GM19239 (cell line): ENCODE data around the gene IRX4.

Experiments used
- DNase-seq: peaks from one replicate; pipeline ENCODE4 v3.0.0; 2011; ENCODE audit warnings: low spot score; ENCODE audit not compliant: insufficient read length
- FAIRE-seq: peaks from 2 replicates; lab custom pipeline; 2011; peaks lifted over from hg19 to GRCh38; lab: Jason Lieb, UNC

Gene IRX4

DNA sequence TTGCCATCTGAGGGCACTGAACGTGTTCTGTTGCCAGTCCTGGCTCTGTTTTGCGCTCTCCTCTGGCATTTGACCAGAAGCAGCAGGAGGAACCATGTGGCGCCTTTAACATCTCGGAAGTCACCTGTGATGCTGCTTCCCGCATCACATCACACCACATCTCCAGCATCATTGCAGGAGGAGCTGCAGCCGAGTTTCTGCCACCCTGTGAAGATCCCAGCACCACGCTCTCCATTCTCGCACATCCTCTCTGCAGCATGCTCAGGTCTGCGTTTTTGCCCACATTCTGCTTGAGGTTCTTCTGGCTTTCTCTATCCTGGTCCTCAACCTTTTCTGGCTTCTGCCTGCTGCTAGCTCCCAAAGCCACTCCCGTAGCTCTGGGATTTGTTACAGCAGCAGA, 11.0 kb upstream of the IRX4 start:
- no peak for DNase-seq
- FAIRE-seq, result no peak

DNA sequence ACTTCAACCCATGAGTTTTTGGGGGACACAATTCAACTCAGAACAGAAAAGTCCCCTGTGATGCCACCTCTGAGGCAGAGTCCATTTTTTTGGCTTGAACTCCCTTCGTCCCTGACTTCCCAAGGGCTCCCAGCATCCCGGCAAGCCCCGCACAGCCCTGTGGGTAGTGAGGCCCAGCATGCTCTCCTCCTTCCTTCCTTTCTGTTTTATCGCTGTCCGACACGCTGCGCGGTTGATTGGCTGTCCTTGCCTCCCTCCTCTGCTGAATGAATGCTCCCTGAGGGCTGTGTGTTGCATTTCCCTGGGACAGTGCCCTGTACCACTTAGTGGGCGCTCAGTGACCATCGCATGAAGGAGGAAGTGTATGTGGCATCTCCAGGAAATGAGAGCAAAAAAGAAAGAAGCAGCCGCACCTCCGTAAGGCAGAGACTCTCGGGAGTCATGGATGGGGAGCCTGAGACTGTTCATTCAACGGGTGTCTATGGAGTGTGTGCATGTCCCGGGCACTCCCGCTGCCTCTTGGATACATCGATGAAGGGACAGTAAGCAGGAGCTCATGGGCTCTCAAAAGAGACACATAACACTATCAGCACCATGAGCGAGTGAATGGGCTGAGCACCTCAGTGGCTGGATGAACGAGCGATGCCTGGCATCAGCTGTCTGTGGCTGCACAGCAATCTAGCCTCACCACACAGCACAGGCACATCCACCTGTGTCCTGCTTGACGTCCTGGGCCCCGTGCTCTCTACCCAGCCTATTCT, 10.1 kb upstream of the IRX4 start:
- FAIRE-seq (no peak), DNase-seq (no peak)

DNA sequence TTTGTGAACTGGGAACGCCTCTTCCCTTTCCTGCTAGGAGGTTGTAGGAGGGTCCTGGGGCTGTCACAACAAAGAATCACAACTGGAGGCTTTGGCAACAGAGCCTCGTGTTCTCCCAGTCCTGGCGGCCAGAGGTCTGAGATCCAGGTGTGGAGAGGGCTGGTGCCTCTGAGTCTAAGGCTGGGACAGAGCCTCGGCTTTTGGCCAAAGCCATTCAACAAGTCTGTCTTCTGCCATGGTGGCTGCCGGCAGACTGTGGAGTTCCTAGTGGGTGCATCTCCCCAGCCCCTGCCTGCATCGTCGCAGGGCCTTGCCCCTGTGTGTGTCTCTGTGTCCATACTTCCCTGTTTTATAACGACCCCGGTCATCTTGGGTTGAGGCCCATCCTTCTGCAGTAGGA, 9.5 kb upstream of the IRX4 start:
- no peak for FAIRE-seq
- DNase-seq, result no peak

DNA sequence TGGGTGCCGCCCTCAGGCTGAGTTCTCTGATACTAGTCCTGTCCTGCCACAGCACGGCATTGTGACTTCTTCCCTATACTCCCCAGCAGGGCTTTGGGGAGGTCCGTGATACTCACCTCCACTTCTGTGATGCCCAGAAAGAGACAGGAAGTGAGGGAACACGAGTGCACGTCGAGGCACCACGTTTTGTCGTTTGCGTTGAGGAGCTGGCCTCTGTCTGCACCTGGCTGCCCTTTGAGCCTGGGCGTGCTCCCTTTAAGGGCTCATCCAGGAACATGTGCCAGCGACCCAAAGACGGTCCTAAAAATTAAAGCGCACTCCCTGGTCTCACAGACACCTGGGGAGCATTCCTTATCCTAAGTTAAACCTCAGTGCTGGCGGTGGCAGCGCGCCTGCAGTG, 8.7 kb upstream of the IRX4 start:
- DNase-seq (no peak), FAIRE-seq (no peak)

DNA sequence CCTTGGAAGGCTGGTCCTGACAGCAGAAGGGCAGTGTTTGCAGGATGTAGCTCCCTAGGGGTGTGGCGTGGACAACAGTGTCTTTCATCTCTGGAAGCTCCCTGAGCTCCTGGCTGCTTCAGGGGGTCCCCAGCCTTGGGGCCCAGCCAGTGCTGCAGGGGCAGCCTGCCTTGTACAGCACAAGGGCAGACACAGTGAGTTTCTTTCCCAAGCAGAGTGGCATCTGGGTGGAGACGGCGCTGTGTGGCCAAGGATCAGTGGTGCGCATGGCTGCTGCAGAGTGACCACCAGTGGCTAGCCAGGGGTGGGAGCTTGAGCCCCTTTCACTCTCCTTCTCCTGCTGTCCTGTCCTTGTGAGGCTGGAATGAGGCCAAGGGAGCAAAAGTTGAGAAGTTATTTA, 7.6 kb upstream of the IRX4 start:
- FAIRE-seq (no peak), DNase-seq (no peak)

DNA sequence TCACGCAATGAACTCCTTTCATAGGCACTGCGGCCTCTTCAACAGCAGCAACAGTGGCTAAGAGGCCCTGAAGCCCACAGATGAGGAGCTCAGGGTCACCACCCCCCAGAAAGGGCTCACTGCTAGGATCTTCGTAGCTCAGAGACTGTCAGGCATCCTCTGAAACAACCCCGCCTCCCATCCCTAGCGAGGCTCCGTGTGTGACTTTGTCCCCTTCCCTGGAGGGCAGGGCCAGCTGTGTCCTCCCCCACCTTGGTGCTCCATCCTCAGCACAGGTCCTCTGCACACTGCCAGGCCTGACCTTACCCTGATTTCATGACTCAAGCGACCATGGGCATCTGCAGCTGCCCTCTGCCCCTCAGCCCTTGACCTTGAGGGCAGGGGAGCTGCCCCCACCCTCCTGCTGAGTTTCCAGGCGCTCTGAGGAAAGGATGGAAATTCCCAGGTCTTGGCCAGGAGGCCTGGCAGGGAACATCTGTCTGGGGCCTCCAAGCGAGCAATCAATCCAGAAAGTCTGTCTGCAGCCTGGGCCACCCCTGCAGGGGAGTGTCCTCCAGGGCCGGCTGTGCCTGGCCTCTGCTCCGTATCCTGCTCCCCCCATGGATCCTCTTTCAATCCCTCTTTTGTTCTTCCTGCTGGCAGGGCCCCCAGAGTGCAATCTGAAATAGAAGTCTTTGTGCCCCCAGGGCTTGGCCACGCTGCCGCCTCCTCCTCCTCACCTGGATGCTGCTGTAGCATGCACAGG, 6.8 kb upstream of the IRX4 start:
- DNase-seq, result no peak
- no peak for FAIRE-seq

DNA sequence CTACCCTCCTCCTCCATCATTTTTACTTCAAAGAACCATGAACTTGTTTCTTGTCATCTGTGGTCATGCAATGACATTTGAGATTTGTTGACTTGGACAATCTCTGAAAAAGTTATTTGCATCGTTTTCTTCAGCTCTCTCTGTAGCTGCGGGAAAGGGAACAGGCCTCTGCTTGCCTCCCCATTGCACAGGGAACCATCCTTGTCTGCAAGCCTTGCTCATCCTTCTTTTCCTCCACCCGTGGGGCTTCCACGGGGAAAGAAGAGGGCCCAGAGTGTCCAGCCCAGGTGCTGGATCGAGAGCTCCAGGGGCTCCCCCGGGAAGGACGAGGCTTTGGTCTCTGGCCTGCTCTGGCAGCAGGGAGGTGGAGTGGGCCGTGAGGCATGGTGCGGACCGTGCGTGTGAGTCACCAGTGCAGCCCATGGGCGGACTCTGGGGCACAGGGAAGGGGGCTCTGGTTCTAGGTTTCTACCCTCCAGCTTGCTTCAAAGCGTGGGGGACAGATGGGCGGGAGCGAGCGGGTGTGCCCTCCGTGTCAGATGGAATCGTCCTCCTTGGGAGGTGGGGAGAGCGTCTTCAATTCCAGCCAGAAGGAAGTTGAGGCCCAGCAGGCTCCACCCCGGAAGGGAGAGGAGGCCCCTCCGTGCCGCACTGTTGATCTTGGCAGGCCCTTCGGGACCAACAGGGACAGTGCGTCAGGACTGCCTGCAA, 6.0 kb upstream of the IRX4 start:
- FAIRE-seq (no peak), DNase-seq (no peak)

DNA sequence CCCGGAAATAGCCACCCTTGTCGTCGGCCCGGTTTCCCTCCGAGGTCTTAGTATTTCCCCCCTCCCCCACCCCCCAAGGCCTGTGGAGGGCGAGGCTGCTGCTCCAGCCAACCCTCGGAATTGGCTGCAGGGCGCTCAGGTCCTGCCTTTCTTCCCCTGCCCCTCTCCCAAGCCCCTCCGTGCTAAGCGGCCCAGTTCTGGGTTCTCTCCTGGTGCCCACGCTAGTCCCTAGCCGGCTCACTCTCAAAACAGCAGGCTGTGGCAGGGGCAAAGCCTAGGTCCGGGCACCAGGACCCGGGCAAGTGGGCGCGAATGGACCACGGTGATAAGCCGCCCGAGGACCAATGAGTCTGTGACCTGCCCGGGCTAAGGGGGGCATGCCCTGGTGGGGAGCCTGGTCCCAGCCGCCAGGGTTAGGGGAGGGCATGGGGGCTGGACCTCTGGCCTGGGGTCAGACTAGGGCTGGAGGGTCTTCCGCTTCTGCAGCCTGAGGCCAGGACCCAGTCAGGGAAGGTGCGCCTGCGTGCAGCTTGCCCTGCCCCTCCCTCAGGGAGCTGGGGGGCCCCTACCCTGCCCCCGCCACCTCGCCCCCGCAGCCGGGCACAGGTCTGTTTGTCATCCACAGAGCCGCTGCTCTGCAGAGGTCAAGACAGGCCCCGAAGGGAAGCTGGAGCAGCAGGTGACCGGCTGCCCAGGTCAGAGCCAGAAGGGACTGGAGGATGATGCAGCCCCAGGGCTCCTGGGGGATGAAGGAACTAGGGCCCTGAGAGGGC, 5.0 kb upstream of the IRX4 start:
- no peak for DNase-seq
- no peak for FAIRE-seq

DNA sequence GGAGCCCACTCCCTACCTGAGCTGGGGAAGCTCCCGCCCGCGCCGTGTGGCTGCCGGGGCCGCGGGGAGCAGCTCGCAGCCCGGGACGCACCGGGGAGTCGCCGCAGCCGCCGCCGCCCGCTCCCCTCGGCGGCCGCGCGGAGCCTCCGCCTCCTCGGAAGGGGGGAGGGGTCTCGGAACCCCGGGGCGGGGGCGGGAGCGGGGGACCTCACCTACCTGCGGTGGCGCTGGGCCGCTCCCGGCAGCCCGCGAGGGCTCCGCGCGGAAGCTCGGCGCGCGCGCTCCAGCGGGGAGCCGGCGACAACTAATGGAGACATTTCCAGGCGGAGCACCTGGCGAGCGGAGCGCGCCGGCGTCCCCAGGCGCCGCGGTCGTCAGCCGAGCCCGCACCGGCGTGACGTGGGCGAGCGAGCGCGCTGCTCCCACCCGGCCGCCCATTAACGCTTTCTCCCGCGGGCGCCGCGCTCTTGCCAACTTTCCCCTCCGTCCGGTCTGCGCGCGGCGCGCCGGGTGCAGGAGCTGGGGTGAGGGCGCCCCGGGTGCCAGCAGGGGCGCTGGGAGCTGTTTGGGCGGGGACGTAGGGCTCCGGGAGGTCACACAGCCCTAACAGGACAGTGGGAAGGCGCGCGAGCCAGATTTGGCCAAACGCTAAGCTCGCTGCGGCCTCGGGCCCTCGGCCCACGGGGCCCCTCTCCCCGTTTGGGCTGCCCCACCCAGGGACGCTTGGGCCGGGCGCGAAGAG, 4.3 kb upstream of the IRX4 start:
- DNase-seq, result no peak
- no peak for FAIRE-seq

DNA sequence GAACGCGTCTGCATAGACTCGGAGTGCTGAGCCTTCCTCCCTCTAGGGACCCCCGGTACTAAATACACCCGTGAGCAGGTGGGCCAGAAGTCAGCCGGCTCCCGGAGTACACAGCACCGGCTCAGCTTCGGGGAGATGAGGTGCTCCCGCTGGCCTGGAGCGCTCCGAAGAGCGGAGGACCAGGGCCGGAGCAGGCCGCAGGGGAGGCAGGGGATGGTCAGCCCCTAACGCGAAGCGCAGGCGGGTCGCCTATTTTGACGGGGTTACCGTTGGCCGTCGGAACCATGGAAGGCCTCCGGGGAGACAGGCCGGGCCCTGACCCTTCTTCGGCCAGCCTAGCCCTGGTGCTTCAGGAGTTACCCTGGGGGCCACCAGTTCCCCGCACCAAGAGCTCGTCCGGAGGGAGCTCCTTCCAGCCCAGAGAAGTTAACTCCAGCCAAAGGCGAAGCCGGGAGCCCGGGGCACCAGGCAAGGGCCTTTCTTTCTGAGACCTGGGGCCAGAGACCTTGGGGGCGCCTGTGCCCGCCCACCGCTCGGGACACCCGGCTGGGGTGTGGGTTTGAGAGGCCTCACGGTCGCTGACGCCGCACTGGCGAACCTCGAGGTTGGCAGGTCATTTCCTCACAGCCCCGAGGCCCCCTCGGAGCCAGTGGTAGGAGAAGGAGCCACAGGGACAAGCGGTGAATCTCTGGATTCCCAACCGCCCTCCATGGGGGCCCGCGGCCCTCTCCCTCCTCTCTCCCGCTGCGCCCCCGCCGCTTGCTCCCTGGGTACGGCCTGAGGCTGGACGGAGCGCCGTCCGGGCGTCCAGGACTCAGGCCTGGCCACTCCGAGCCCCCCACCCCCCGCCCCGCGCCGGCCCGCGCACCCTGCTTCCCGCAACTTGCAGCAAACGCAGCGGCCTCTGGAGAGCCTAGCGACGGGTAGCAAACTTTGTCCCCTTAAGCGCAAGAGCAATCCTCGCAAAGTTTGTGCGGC, 3.4 kb upstream of the IRX4 start:
- DNase-seq (no peak), FAIRE-seq (no peak)

DNA sequence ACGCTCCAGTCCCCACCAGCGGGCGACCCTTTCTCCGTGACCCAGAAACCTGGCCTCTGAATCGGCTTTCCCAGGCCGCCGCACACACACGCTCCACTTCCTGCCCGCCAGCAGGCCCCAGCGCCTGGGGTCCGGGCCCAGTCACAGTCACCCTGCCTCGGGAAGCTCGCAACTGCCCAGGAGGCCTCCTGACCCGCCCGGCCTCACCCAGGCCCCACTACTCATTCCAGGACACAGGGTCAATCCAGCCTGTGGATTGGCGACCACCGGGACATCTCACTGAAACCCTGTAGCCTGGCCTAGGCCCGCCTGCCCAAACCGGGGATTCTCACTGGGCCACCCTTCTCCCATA, 2.7 kb upstream of the IRX4 start:
- DNase-seq (no peak), FAIRE-seq (no peak)

DNA sequence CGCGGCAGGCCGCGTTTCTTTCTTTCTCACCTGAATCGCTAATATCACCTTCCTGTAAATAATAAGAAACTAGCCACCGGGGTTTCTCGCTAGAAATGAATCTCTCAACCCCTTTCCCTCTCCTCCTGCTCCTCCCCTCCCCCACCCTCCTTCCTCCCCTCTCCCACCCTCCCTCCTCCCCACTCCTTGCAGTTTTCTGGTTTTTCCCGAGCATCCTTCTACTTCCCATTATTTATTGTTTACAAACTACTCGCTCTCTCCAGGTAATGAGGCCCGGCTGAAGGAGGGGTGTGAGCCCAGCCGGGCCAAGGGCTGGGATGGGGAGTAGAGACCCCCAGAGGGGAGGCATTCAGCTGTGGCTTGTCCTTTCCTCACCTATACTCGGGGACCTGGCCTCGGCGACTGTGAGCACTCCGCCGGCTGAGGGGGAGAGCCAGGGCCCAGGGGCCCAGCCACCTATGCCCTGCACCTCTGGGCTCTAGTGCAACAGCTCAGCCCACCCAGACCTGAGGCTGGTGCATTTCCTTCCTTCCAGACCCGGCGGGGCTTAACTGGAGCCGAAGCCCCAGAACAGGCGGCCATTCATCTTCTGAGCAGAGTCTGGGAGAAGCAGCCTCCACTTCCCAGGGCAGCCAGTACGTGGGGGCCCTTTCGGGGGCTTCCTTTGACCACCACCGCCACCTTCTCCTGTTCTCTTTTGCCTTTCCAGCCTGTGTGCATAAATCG, 2.1 kb upstream of the IRX4 start:
- DNase-seq (no peak), FAIRE-seq (no peak)

DNA sequence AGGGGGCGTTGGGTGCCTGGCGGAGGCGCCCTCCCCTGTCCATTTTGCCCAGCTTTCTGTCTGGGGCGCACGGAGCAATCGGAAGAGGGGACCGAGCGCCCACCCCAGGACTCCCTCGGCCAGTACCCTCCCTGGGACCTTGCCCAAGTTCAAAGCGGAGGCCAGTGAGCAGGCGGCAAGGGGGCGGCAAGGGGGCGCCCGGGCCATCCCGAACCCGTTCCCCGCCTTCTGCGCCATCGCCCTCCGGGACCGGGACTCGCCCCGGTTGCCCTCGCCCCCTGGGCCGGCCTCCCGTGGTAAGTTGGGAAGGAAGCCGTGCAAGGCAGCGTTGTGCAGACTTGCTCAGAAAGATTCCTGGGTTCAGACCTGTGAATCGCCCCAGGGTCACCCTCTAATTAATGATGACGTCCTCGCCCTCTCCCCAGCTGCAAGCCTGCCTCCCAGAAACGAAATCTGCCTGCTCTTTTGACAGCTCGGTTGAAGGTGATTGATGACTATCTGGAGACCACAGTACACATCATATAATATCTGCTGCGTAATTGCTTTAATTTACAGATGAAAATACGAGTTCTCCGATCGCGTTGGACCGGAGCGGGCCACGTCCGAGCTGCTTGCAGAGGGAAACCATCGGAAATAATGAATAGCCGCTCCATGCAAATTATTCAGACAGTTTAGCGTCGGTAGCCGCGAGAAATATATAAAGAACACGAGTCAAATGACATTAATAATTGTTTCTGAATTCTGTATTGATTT, 1.4 kb upstream of the IRX4 start:
- FAIRE-seq (no peak), DNase-seq (no peak)

DNA sequence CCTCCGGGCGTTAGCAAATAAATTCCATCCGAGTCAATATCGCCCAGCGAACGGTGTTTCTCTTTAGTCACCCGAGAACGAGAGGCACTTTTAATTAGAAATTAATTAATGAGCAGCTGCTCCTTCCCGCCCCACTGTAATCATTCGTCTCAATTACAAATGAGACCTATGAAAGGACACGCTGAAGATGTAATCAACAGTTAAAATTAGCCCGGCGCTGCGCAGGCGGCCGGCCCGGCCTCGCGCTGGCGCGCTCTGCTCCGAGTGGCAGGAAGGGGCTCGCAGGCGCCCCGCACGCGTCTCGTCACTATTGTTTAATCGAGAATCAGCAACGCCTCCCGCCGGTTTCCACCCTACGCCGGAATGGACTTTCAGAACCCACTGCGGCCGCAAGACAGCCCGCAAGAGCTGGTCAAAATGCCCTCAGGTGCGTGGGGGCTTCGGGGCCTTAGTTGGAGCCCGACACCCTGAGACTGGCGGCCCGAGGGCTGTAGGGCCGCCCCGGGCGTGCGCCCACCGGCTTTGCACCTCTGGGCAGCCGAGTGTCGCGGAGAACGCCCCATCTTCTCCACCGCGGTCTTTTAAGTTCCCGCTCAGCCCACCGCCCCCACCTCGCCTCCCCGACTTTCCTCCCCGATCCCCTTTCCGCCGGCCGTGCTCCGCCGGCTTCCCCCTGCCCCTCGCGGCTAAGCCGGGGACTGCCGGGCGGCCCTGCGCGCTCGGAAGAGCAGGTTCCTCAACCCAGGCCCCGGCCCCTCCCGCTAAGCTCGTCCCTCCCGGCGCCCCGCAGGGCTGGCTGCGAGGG, 597 bp upstream of the IRX4 start:
- FAIRE-seq (no peak), DNase-seq (no peak)

DNA sequence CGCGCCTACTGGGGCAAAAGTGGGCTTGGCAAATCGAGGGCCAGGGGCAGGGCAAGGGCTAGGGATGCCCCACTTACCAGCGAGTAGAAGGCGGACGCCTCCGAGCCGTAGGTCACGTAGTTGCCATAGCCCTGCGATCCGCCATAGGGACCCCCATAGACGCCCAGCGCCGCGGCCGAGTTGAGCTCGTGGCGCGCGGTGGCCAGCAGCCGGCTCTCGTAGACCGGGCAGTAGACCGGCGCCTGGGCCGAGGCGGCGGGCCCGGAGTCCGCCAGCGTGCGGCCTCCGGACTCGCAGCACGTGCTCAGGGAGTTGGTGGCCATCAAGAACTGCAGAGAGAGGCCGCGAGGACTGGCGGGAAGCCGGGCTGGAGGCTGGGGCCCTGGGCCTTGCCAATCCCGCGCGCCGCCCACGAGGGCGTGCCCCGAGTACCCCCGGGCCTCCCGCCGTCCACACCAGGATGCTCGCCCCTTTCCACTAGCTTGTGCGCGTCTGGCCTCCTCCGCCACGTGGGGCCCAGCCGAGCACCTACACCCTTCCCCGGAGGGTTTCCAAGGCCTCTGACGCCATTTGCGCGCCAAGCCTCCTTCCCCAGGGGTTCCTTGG, 891 bp downstream of the IRX4 start:
- DNase-seq (no peak), FAIRE-seq (no peak)

DNA sequence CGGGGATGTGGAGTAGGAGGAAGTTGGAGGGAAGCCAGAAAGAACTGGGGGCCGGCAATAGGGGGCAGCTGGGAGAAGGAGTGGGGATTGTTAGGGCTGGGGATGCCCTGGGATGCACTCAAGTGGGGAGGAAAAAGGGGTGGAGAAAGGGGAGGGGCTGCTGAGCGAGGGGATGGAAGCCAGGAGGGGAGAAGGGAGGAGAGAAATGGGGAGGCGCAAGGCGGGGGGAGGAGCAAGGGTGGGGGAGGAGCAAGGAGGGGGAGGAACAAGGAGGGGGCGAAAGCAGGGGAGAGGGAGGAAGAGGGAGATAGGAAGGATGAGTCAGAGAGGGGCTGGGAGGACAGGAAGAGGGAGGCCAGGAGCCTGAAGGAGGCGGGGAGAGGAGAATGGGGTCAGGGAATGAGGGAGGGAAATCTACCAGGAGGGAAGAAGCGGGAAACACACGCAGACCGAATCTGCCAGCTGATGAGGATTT, 1.6 kb downstream of the IRX4 start:
- no peak for DNase-seq
- FAIRE-seq, result no peak
